DMS153 treated with DMSO at 0.1 percent for 48 hours (cell line): ENCODE measurements around the gene SLA2.
"Not testable (repeated sequence)": the region's sequence is repeated elsewhere in the genome, so short reads cannot be mapped to it uniquely, and the experiment has no call there.

Experiments
- DNase-seq: peaks from one replicate; lab custom pipeline; 2025; ENCODE audit not compliant: unreplicated experiment; lab: John Stamatoyannopoulos, UW

SLA2 gene

GRCh38 chr20:36645998-36646397 lies at the start of gene SLA2:
Gene SLA2, minus strand, starts transcription at chr20:36646196. Its CDS starts 4,861 bp downstream, at chr20:36641335.
- no peak for DNase-seq

GRCh38 chr20:36695467-36695866 lies 49.5 kb upstream of the SLA2 start:
- DNase-seq, result not testable (repeated sequence)

GRCh38 chr20:36688630-36689029 lies 42.6 kb upstream of the SLA2 start:
- no peak for DNase-seq

- no peak for DNase-seq
Measured at GRCh38 chr20:36687850-36688249, 41.9 kb upstream of the SLA2 start.

GRCh38 chr20:36686944-36687343 lies 40.9 kb upstream of the SLA2 start:
- no peak for DNase-seq

GRCh38 chr20:36686504-36686903 lies 40.5 kb upstream of the SLA2 start:
- DNase-seq, result no peak

- DNase-seq, result no peak
Measured at GRCh38 chr20:36684747-36685146, 38.8 kb upstream of the SLA2 start.

- DNase-seq, result no peak
Measured at GRCh38 chr20:36682311-36682710, 36.3 kb upstream of the SLA2 start.

- DNase-seq, result no peak
Measured at GRCh38 chr20:36677422-36677771, 31.4 kb upstream of the SLA2 start.

- no peak for DNase-seq
Measured at GRCh38 chr20:36676701-36677421, 30.9 kb upstream of the SLA2 start.

GRCh38 chr20:36675545-36675944 lies 29.5 kb upstream of the SLA2 start:
- not testable (repeated sequence) for DNase-seq

- DNase-seq, result no peak
Measured at GRCh38 chr20:36672991-36673390, 27.0 kb upstream of the SLA2 start.

- no peak for DNase-seq
Measured at GRCh38 chr20:36670665-36671357, 24.8 kb upstream of the SLA2 start.

- no peak for DNase-seq
Measured at GRCh38 chr20:36666181-36666740, 20.3 kb upstream of the SLA2 start.

GRCh38 chr20:36663031-36663430 lies 17.0 kb upstream of the SLA2 start:
- no peak for DNase-seq

- no peak for DNase-seq
Measured at GRCh38 chr20:36658300-36658699, 12.3 kb upstream of the SLA2 start.

GRCh38 chr20:36656733-36657132 lies 10.7 kb upstream of the SLA2 start:
- no peak for DNase-seq

- DNase-seq, result no peak
Measured at GRCh38 chr20:36655004-36655403, 9.0 kb upstream of the SLA2 start.

GRCh38 chr20:36654506-36654905 lies 8.5 kb upstream of the SLA2 start:
- no peak for DNase-seq

GRCh38 chr20:36653456-36653855 lies 7.5 kb upstream of the SLA2 start:
- DNase-seq, result no peak

- DNase-seq, result no peak
Measured at GRCh38 chr20:36647196-36648121, 1.5 kb upstream of the SLA2 start.
